ENCODE results near the gene CDK4.

The CDK4 gene

GRCh38 chr12:57766464-57767304 lies 14.6 kb upstream of the CDK4 start, which contains the start of gene CYP27B1:
Gene CYP27B1 (minus strand): TSS chr12:57767078. CDS start chr12:57767041, 37 bp downstream.
- no peak for DNase-seq (ENCODE audit: extremely low read depth, insufficient read length)
- H3K36me3 ChIP-seq (ENCODE audit: control insufficient read depth, insufficient read depth, low read length) = peaks cover 4% of the 10 kb centered on the region
- TF ChIP-seq, protein P1, sequence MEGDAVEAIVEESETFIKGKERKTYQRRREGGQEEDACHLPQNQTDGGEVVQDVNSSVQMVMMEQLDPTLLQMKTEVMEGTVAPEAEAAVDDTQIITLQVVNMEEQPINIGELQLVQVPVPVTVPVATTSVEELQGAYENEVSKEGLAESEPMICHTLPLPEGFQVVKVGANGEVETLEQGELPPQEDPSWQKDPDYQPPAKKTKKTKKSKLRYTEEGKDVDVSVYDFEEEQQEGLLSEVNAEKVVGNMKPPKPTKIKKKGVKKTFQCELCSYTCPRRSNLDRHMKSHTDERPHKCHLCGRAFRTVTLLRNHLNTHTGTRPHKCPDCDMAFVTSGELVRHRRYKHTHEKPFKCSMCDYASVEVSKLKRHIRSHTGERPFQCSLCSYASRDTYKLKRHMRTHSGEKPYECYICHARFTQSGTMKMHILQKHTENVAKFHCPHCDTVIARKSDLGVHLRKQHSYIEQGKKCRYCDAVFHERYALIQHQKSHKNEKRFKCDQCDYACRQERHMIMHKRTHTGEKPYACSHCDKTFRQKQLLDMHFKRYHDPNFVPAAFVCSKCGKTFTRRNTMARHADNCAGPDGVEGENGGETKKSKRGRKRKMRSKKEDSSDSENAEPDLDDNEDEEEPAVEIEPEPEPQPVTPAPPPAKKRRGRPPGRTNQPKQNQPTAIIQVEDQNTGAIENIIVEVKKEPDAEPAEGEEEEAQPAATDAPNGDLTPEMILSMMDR (IDR thresholded peaks at IDR 0.05; ENCODE audit: insufficient read depth, low read length, poor library complexity, severe bottlenecking) = no peak
- H3K27me3 ChIP-seq (replicated peaks; ENCODE audit: control insufficient read depth, insufficient read depth, low read length) = no peaks in the 10 kb centered on the region; the same call in 1 of the 2 replicates
- no peak within 1 kb of the TSS for H3K4me3 ChIP-seq (replicated peaks; ENCODE audit: low read depth, low read length)

DNA sequence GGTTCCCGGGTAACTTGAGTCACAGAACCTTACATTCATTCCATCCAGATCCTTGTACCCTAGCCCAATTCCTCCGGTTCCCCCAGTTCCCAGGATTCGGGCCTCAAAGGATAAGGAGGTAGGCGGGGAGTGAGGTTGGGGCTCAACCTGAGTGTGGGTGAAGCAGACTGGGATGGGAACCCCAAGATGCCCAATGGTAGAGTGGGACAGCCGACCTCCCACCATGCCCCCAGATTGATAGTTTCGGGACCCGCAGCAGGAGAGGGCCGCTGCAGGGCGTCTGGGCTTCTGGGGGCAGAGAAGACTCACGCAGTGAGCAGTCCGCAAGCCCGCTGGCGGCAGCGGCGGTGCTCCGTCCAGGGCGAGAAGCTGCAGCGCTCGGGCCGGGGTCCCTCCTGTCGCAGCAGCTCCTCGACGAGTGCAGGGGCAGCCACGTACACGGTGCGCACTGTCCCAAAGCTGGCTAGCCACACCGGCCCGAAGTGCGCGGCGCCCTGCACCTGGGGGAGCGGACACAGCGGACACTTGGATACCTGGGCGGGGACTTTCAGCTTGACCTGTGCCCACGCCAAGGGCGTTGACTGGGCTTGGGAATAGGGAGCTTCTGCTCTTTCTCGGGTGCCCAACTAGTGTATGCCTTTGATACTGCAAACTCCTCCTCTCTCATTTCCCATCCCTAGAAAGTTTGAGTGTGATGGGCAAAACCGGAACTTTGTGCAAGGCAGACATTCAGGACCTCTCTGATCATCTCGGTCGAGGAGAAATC lies 13.8 kb upstream of the CDK4 start:
- TF ChIP-seq, protein P1 (IDR thresholded peaks at IDR 0.05; ENCODE audit: insufficient read depth, low read length, poor library complexity, severe bottlenecking) = no peak
- DNase-seq (ENCODE audit: extremely low read depth, insufficient read length) = no peak
- Histone ChIP-seq H3K36me3 (ENCODE audit: control insufficient read depth, insufficient read depth, low read length) (peaks cover 4% of the 10 kb centered on the region), H3K27me3 (replicated peaks; ENCODE audit: control insufficient read depth, insufficient read depth, low read length) (no peaks in the 10 kb centered on the region; the same call in 1 of the 2 replicates), H3K4me3 (replicated peaks; ENCODE audit: low read depth, low read length) (peak overlapping the region; percentile 54)

GRCh38 chr12:57765003-57765697 lies 13.0 kb upstream of the CDK4 start:
- peak; percentile 55 for DNase-seq (ENCODE audit: extremely low read depth, insufficient read length)
- peak overlapping the region; percentile 54 for H3K4me3 ChIP-seq (replicated peaks; ENCODE audit: low read depth, low read length)
- peaks cover 2% of the 10 kb centered on the region; the same call in 1 of the 2 replicates for H3K36me3 ChIP-seq (ENCODE audit: control insufficient read depth, insufficient read depth, low read length)
- H3K27me3 ChIP-seq (replicated peaks; ENCODE audit: control insufficient read depth, insufficient read depth, low read length) = no peaks in the 10 kb centered on the region; the same call in 1 of the 2 replicates
- TF ChIP-seq, protein P1 (IDR thresholded peaks at IDR 0.05; ENCODE audit: insufficient read depth, low read length, poor library complexity, severe bottlenecking) = peak; percentile 77

DNA sequence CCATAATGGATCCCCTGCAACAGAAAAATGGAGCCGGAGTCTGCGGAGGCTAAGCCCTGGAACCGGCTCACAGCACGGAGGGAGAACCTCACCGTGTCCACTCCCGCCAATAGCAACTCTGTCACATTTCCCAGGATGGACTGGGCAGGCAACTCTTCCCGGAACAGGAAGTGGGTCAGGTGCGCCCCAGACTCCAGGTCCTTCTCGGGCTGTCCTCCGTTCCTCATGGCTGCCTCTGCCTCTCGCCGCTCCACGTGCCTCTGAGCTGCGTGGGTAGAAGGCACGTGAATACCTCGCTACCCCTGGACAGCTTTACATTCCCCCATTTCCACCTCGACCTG lies 12.5 kb upstream of the CDK4 start:
- Histone ChIP-seq H3K4me3 (replicated peaks; ENCODE audit: low read depth, low read length) (peak overlapping the region; percentile 54), H3K36me3 (ENCODE audit: control insufficient read depth, insufficient read depth, low read length) (peaks cover 2% of the 10 kb centered on the region; the same call in 1 of the 2 replicates), H3K27me3 (replicated peaks; ENCODE audit: control insufficient read depth, insufficient read depth, low read length) (no peaks in the 10 kb centered on the region; the same call in 1 of the 2 replicates)
- no peak for DNase-seq (ENCODE audit: extremely low read depth, insufficient read length)
- TF ChIP-seq, protein P1 (IDR thresholded peaks at IDR 0.05; ENCODE audit: insufficient read depth, low read length, poor library complexity, severe bottlenecking) = no peak

GRCh38 chr12:57763881-57764661 lies 12.0 kb upstream of the CDK4 start:
- DNase-seq (ENCODE audit: extremely low read depth, insufficient read length) = no peak
- Histone ChIP-seq H3K4me3 (replicated peaks; ENCODE audit: low read depth, low read length) (no peak overlapping the region), H3K36me3 (ENCODE audit: control insufficient read depth, insufficient read depth, low read length) (peaks cover 3% of the 10 kb centered on the region), H3K27me3 (replicated peaks; ENCODE audit: control insufficient read depth, insufficient read depth, low read length) (no peaks in the 10 kb centered on the region; the same call in 1 of the 2 replicates)
- TF ChIP-seq, protein P1 (IDR thresholded peaks at IDR 0.05; ENCODE audit: insufficient read depth, low read length, poor library complexity, severe bottlenecking) = no peak

Data from GM06990 (cell line).